GM19351 (cell line): ENCODE results near the gene ABAT.

ENCODE experiments used
- ATAC-seq: cut with Tn5 transposase; IDR thresholded peaks from one replicate; pipeline ENCODE4 v1.9.1; 2021; ENCODE audit warnings: mild to moderate bottlenecking, moderate library complexity; ENCODE audit not compliant: unreplicated experiment

The ABAT gene

DNA sequence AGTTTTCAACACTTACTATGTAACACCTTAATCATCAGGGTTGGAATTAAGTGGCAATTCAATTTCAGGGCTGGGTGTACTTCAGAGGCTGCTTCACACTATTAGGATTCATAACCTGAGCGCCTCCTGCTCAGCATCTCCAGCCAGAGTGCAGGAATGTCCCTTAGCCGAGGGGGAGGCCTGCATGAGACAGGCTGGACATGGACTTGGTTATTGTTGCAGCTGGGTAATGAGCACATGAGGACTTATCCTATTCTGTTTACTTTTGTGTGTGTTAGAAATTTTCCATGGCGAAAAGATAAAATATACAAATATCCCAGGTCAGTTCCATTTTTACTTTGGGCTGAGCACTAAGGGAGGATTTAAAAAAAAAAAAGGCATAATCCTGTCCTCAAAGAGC, 133.6 kb downstream of the ABAT start:
- no peak for ATAC-seq

GRCh38 chr16:8808613-8809353, 134.4 kb downstream of the ABAT start:
- no peak for ATAC-seq

DNA sequence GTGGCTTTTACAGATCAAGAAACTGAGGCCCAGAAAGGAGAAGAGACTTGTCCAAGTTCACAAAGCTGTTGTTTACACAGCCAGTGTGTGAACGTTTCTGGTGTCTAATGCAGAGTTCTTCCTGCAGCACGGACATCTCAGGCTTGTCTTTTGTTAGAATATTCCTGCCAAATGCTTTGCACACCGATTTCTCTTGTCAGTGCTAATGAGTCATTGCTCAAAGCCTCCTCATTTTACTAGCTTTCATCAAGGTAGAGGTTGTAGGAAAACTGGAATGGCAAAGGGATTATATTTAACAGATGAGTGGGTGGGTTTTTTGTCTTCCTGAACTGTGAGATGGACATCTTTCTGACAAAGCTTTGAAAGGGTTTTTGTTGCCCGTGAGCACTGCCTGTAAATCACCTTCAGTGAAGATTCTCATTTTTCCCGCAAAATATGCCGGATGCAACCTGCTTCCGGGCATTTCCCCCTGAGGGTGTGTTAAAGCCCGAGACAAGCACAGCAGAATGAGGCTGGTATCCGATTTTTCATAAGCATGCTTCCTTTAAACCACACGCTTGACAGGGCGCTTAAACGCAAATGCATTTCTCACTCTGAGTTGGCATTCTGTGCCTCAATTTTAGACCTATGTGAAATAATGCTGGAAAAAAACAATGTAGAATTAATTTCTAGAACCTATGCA, 137.9 kb downstream of the ABAT start:
- ATAC-seq, result no peak

DNA sequence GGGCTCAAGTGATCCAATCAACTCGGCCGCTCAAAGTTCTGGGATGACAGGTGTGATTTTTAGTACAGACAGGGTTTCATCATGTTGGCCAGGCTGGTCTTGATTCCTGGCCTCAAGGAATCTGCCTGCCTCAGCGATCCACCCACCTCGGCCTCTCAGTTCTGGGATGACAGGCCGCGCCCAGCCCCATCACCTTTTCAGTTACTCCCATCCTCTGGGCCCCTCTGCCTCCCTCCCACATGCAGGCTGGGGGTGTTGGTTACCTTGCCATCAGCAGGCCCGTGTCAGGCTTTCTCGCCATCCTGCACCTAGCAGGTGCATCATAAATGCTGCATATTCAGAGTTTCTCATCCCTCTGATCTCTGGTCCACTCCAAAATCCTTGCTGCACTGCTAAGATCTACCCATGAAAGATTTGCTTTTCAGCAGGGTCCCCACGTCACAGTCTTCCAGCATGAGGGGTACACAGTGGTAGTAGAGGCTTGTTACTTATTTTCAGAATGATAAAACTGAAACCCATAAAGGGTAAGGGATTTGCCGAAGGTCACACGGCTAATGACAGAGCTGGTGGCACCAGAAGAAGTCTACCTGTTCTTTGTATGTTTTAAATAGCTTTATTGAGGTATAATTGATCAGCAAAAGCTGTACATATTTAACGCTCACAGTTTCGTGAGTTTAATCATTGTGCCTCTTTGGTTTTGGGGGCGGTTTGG, 139.8 kb downstream of the ABAT start:
- ATAC-seq, result no peak

DNA sequence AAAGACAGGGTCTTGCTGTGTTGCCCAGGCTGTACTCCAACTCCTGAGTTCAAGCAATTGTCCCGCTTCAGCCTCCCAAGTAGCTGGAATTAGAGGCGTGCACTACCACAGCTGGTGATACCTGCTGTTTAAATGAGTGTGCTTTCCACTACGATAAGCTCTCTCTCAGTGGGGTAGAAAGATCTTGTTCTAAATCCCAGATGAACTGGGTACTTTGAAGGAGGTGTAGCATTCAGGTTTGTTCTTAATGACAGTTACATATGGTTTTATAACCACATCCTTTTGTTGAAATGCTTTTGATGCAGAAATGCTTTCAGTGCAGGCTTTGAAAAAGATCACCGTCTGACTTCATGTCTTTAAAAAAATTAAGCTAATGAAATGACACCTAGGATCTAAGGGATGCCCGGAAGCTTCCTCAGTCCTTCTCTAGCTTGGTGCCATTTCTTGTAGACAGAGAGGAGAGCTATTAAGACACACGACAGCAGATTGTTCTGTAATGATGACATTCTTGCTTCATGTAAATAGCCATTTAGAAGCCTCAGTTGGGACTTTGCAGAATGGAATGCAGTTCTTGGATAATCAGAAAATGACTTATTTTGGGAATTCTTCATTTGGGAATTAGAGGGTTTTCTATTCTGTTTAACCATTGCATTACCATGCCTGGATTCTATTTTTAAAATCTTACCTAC, 142.7 kb downstream of the ABAT start:
- ATAC-seq, result no peak

DNA sequence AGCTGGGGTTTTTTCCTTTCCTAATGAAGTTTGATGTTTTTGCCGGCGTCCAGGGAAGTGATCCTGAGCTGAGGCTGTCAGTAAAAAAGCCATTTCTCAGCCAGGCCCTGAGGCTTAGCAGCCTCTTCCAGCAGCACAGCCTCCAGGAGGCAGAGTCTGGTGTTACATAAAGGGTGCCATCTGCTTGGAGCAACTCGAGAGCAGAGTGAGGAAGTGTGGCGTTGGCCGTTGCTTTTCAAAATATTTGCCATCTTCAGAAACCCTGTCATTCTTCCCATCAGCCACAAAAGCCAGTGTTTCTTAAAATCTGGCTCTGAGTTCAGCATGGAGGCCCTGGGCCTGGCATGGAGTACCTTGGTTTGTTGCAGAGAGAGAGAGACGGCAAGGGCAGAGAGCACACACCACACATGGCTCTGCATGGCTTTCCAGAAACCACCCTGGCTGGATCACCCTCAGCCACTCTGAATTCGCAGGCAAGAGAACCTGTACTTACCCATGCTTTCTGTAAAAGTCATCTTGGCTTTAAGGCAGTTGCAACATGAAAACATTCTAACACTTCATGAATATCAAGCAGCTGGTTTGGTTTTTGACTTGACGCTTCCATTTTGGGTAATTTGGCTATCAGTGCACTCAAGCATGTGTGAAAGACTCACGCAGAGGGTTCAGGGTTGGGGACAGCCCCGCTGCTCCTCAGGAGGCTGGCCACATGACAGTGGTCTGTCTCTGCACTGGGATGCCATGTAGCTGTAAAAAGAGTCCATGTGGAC, 144.3 kb downstream of the ABAT start:
- peak; percentile 79 for ATAC-seq

DNA sequence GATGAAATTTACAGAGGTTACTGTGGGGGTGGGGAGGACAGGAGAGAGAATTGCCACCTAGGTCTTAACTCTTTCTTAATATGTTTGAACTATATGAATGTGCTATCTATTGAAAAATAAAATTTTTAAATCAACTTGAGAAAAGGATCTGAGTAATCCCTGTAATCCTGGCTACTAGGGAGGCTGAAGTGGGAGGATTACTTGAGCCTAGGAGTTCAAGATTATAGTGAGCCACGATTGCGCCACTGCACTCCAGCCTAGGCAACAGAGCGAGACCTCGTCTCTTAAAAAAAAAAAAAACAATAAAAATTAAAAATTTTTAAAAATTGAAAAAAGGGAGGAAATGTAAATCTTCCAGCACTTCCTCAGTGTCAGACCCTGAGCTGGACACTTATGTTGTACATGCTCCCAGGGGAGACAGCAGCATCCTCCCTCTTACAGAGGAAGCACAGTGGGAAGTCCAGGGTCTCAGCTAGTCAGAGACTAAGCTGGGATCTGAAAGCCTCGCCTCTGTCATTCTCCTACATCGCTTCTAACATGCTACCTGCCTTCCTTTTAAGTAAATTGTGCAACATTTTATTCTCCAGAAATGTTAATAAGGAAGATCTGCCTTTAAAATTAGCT, 145.1 kb downstream of the ABAT start:
- no peak for ATAC-seq

DNA sequence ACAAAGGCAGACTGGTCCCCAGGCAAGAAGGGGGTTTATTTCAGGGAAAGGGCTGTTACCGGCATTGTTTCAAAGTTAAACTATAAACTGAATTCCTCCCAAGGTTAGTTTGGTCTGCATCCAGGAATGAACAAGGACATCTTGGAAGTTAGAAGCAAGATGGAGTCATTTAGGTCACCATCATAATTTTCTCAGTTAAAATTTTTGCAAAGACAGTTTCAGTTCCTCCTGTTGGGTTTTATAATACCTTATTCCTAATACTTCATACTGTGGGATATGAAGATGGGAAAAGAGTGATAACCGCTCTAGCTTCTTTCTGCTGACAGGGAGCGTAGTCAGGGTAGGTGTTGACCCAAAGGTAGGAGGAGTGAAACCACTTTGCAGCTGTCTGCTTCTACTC, 148.0 kb downstream of the ABAT start:
- ATAC-seq, result no peak

DNA sequence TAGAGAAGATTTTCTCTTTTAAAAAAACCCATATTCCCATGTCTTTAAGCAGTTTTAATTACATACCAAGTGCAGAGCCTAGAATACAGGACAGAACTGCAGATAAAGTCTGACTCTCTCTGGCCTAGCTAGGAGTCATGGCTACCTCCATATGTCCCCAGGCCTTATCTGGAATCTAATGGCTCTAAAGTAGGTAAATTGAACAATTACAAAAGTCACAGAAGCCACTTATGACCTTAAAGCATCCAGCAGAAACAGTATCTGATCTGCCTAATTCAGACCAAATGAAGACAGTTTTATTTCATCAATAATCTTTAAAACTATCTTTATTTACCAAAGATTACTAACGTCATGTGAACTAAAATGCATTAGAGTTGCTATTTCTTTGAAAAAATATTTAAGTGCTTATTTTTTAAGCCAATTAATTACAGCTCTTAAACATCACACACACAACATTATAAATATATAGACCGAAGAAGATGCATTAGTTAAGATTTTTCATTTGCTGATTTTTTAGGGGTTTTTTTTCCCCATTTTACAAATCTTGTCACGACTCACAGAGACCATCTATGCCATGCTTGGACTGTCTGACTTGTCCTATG, 152.0 kb downstream of the ABAT start:
- no peak for ATAC-seq

DNA sequence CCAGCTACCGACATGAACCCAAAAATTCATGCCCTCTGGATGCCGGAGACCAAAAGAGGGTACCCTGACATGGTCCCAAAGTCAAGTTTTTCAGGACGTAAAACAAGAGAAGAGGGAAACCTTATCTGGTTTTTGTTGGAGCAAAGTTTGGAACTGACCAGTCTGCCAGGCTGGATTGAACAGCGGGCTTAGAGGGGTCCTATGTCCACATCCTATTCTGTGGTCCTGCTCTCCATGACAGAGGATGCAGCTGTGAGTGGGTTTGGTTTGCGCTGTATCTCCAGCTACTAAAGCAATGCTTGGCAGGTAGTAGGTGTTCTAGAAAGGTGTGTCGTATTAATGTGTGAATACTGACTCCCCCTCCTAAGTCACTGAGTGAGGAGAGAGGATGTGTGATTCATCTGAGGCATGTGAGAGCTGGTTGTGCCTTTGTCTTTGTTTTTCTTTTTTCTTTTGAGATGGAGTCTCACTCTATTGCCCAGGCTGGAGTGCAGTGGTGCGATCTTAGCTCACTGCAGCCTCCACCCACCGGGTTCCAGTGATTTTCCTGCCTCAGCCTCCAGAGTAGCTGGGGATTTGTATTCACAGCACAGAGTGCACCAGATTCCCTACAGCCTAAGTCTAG, 154.2 kb downstream of the ABAT start:
- no peak for ATAC-seq

DNA sequence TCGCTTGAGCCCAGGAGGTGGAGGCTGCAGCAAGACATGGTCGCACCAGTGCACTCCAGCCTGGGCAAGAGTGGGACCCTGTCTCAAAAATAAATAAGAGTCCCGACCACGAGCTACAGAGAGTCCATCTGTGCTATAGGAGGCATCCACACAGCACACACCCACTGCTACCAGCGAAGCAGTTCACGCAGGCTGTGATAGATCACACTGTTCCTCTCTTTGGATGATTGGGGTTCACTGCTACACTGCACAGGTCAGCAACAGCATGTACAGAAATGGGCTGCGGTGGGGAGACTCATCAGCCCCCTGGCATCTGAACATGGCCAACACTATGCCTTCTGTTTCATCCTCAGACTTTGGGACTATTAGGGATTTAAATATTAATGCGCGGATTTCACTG, 157.0 kb downstream of the ABAT start:
- no peak for ATAC-seq

DNA sequence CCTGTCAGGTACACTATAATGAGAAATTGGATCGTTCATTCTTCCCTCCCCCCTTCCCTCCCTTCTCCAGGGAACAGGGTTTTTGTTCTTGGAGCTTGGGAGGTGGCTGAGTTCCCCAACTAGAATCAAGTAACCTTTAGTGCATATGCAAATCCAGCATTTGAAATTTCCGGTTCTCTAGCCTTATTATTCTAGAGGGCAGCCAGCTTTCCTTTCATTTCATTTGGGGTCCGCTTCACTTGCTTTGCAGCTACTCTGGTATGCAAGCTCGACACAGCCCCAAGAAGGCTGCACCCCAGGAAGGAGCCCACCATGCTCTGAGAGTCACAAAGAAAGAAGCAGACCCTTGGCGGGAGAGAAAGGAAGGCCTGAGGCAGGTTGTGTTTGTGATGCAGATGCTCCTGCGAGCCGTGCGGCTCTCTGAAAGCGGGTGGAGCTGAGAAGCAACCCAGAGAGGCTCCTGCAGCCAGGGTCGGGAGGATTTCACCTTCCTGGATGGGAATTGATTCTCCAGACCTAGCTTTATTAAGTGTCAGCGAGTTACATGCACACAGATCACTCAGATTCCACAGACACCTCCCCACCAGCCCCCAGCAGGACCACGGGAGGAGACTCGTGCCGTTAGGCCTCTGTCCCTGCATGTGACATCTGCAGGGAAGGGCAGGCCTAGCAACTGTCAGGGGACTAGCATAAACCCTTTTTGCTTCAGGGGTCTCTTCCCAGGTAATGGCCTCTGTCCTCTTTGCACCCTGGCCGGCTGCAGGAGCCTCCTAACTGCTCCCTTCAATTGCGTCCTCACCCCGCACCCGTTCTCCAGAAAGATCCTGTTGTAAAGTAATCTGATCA, 157.7 kb downstream of the ABAT start:
- ATAC-seq, result no peak

DNA sequence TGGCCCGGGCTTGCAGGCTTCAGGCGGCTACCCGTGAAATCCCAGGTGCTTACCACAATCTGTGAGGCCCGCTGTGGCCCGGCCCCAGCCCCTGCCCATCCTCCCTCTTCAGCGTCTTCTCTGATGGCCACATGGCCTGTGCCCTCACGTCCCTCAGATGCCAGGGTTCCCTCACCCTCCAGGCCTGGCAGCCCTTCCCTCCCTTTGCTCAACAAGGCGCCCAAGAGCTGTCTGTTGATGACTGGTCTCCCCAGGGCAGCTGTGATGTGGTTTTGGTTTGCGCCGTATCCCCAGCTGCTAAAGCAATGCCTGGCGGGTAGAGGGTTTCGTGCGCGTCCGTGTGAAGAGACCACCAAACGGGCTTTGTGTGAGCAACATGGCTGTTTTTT, 158.3 kb downstream of the ABAT start:
- no peak for ATAC-seq
